ENCODE data around the gene TREX2.

Gene TREX2

GRCh38 chrX:153445856-153446635 is at the start of gene TREX2:
TSS of gene TREX2 (minus strand) at chrX:153446056. CDS start at chrX:153445430, 626 bp downstream.
- DNase-seq, result no peak

GRCh38 chrX:153495362-153495751 is 49.5 kb upstream of the TREX2 start:
- no peak for DNase-seq

- DNase-seq, result peak; percentile 13
Measured at GRCh38 chrX:153494541-153495361, 48.9 kb upstream of the TREX2 start, which contains the start of gene BGN. TSS of gene BGN (plus strand) at chrX:153494980. CDS start at chrX:153504632, 9,652 bp downstream.

- no peak for DNase-seq
Measured at GRCh38 chrX:153494061-153494460, 48.2 kb upstream of the TREX2 start.

- no peak for DNase-seq
Measured at GRCh38 chrX:153493085-153493484, 47.2 kb upstream of the TREX2 start.

GRCh38 chrX:153492543-153492942 is 46.7 kb upstream of the TREX2 start:
- DNase-seq, result no peak

- DNase-seq, result no peak
Measured at GRCh38 chrX:153491918-153492317, 46.1 kb upstream of the TREX2 start.

- no peak for DNase-seq
Measured at GRCh38 chrX:153491351-153491914, 45.6 kb upstream of the TREX2 start.

- no peak for DNase-seq
Measured at GRCh38 chrX:153490217-153490930, 44.5 kb upstream of the TREX2 start.

GRCh38 chrX:153488231-153488914 is 42.5 kb upstream of the TREX2 start:
- no peak for DNase-seq

- no peak for DNase-seq
Measured at GRCh38 chrX:153487590-153488071, 41.8 kb upstream of the TREX2 start.

- no peak for DNase-seq
Measured at GRCh38 chrX:153486171-153486570, 40.3 kb upstream of the TREX2 start.

GRCh38 chrX:153485396-153486080 is 39.7 kb upstream of the TREX2 start:
- DNase-seq, result no peak

- DNase-seq, result no peak
Measured at GRCh38 chrX:153482376-153483015, 36.6 kb upstream of the TREX2 start.

GRCh38 chrX:153481043-153481442 is 35.2 kb upstream of the TREX2 start:
- no peak for DNase-seq

- DNase-seq, result no peak
Measured at GRCh38 chrX:153478746-153479145, 32.9 kb upstream of the TREX2 start.

GRCh38 chrX:153477901-153478300 is 32.0 kb upstream of the TREX2 start:
- no peak for DNase-seq

GRCh38 chrX:153477364-153477857 is 31.6 kb upstream of the TREX2 start:
- DNase-seq, result no peak

- no peak for DNase-seq
Measured at GRCh38 chrX:153476666-153477363, 31.0 kb upstream of the TREX2 start.

GRCh38 chrX:153475751-153476281 is 30.0 kb upstream of the TREX2 start:
- DNase-seq, result no peak
